Fibroblast of skin of abdomen (primary cell): ENCODE measurements around the gene DEFB128.

Experiments used
- DNase-seq: peaks from one replicate; pipeline ENCODE4 v3.0.0-alpha.2; 2013

The DEFB128 gene

DNA sequence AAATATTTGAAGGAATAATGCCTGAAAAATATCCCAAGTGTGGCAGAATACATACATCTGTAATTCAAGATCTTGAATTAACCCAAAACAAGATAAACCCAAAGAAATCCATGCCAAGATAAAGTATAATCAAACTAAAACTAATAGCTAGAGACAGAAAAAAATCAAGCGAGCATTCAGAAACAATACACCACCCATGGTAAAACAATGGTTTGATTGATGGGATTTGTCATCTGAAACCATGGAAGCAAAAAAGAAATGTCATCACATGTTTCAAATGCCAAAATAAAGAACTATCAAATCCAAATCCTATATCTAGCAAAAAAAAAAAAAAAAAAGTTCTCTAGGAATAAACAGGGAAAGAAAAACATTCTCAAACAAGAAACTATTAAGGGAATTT lies 37.4 kb downstream of the DEFB128 start:
- DNase-seq = no peak

DNA sequence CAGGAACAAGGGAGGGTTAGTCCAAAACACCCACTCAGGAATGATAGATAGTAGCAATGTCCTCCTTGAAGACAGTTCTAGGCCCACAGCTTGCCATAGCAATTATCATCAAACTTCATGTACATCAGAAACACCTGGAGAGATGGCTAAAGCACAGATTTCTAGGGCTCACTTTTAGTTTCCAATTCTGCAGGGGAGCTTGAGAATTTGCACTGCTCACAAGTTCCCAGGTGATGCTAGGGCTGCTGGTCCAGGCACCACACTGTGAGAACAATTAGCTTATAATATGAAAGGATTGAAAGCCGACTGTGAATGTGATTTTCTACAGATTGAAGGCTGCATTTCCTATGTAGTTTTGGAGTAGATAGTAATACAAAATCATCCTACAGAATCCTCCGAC lies 43.6 kb downstream of the DEFB128 start:
- DNase-seq = no peak

- DNase-seq = no peak
Measured at GRCh38 chr20:142290-142689, 47.2 kb downstream of the DEFB128 start, which contains the start of gene DEFB126. TSS of gene DEFB126 (plus strand) at chr20:142590. CDS start at chr20:142629, 39 bp downstream.
